T-helper 22 cell (primary cell): ENCODE results near the gene ZNF644.
A peak's percentile ranks its signal among the peaks of the same experiment; 100 is the strongest.

ENCODE experiments used
- DNase-seq: peaks from one replicate; pipeline ENCODE4 v3.0.0-alpha.2; 2020; ENCODE audit warnings: low read depth

Gene ZNF644

GRCh38 chr1:91020967-91021685, 709 bp downstream of the ZNF644 start:
- DNase-seq: peak; percentile 72

GRCh38 chr1:91020486-91020885, 1.3 kb downstream of the ZNF644 start:
- DNase-seq: no peak

GRCh38 chr1:91018006-91018405, 3.8 kb downstream of the ZNF644 start:
- DNase-seq: no peak

- no peak for DNase-seq
Observed at GRCh38 chr1:91015794-91016550, 5.9 kb downstream of the ZNF644 start.

GRCh38 chr1:91015358-91015780, 6.5 kb downstream of the ZNF644 start:
- no peak for DNase-seq

GRCh38 chr1:91014475-91014874, 7.4 kb downstream of the ZNF644 start:
- no peak for DNase-seq

- DNase-seq: no peak
Observed at GRCh38 chr1:91013302-91013701, 8.5 kb downstream of the ZNF644 start.

- no peak for DNase-seq
Observed at GRCh38 chr1:91012196-91012595, 9.6 kb downstream of the ZNF644 start.

GRCh38 chr1:91011726-91012125, 10.1 kb downstream of the ZNF644 start:
- no peak for DNase-seq

- DNase-seq: no peak
Observed at GRCh38 chr1:91007827-91008226, 14.0 kb downstream of the ZNF644 start.

- no peak for DNase-seq
Observed at GRCh38 chr1:91007092-91007491, 14.7 kb downstream of the ZNF644 start.

GRCh38 chr1:91006113-91006908, 15.5 kb downstream of the ZNF644 start:
- no peak for DNase-seq

- DNase-seq: no peak
Observed at GRCh38 chr1:91005285-91005684, 16.6 kb downstream of the ZNF644 start.

GRCh38 chr1:91004145-91004544, 17.7 kb downstream of the ZNF644 start:
- DNase-seq: no peak

GRCh38 chr1:90996742-90997413, 25.0 kb downstream of the ZNF644 start:
- DNase-seq: no peak

- DNase-seq: no peak
Observed at GRCh38 chr1:90995311-90995894, 26.4 kb downstream of the ZNF644 start.

GRCh38 chr1:90994461-90994860, 27.4 kb downstream of the ZNF644 start:
- no peak for DNase-seq

- no peak for DNase-seq
Observed at GRCh38 chr1:90993245-90993644, 28.6 kb downstream of the ZNF644 start.

GRCh38 chr1:90990779-90991178, 31.1 kb downstream of the ZNF644 start:
- no peak for DNase-seq

GRCh38 chr1:90989990-90990389, 31.8 kb downstream of the ZNF644 start:
- DNase-seq: no peak

- DNase-seq: no peak
Observed at GRCh38 chr1:90989302-90989701, 32.5 kb downstream of the ZNF644 start.

GRCh38 chr1:90987841-90988240, 34.0 kb downstream of the ZNF644 start:
- DNase-seq: no peak
